Nephron progenitor cell (in vitro differentiated cells): ENCODE data around the gene TCF7L1.

ENCODE experiments used
- DNase-seq: peaks from one replicate; pipeline ENCODE4 v3.0.0; 2021
- H3K27ac Mint-ChIP-seq: 2 replicates; pipeline ENCODE4 v1.8.0; 2021; ENCODE audit warnings: mild to moderate bottlenecking, moderate library complexity, mixed read lengths
- H3K27me3 Mint-ChIP-seq: 2 replicates; pipeline ENCODE4 v1.8.0; 2021; ENCODE audit warnings: mild to moderate bottlenecking, low read depth, mixed read lengths; ENCODE audit not compliant: poor library complexity
- H3K36me3 Mint-ChIP-seq: 2 replicates; pipeline ENCODE4 v1.8.0; 2021; ENCODE audit warnings: low read depth, mixed read lengths
- H3K4me1 Mint-ChIP-seq: 2 replicates; pipeline ENCODE4 v1.8.0; 2021; ENCODE audit warnings: mixed read lengths
- H3K4me3 Mint-ChIP-seq: 2 replicates; pipeline ENCODE4 v1.8.0; 2021; ENCODE audit warnings: mild to moderate bottlenecking, moderate library complexity, mixed read lengths
- H3K9me3 Mint-ChIP-seq: 2 replicates; pipeline ENCODE4 v1.8.0; 2021; ENCODE audit warnings: mild to moderate bottlenecking, moderate library complexity, mixed read lengths
- TF ChIP-seq, protein P1 (sequence below): fragments of 200-600 bp; sonication (generic); IDR thresholded peaks from 2 replicates; pipeline ENCODE4 v1.5.0; 2021; ENCODE audit warnings: antibody characterized with exemption

Gene TCF7L1

DNA sequence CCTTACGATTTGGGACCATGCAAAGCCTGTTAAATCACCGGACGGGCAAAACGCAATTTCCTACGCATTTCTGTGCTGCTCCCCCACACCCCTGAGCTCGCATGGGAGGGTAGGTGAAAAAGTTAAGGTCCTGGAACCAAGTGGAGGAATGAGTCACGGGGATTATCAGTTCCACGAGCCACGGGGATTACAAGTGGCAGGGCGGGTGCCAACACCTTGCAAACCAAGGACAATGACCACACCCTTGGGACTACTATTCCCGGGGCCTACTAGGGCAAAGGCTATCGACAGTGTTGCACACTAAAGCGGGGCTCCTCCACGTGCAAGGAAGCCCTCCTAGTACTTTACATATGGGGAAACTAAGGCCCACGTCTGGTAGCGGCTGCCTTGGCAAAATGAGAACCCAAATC lies 220.7 kb downstream of the TCF7L1 start:
- Mint-ChIP-seq H3K9me3 (no peaks in the 10 kb centered on the region), H3K36me3 (peaks cover 26% of the 10 kb centered on the region), H3K27me3 (no peaks in the 10 kb centered on the region), H3K27ac (no peak overlapping the region), H3K4me3 (peak overlapping the region; percentile 98), H3K4me1 (peaks cover 30% of the 10 kb centered on the region)
- DNase-seq: no peak
- TF ChIP-seq, protein P1, sequence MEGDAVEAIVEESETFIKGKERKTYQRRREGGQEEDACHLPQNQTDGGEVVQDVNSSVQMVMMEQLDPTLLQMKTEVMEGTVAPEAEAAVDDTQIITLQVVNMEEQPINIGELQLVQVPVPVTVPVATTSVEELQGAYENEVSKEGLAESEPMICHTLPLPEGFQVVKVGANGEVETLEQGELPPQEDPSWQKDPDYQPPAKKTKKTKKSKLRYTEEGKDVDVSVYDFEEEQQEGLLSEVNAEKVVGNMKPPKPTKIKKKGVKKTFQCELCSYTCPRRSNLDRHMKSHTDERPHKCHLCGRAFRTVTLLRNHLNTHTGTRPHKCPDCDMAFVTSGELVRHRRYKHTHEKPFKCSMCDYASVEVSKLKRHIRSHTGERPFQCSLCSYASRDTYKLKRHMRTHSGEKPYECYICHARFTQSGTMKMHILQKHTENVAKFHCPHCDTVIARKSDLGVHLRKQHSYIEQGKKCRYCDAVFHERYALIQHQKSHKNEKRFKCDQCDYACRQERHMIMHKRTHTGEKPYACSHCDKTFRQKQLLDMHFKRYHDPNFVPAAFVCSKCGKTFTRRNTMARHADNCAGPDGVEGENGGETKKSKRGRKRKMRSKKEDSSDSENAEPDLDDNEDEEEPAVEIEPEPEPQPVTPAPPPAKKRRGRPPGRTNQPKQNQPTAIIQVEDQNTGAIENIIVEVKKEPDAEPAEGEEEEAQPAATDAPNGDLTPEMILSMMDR: no peak

DNA sequence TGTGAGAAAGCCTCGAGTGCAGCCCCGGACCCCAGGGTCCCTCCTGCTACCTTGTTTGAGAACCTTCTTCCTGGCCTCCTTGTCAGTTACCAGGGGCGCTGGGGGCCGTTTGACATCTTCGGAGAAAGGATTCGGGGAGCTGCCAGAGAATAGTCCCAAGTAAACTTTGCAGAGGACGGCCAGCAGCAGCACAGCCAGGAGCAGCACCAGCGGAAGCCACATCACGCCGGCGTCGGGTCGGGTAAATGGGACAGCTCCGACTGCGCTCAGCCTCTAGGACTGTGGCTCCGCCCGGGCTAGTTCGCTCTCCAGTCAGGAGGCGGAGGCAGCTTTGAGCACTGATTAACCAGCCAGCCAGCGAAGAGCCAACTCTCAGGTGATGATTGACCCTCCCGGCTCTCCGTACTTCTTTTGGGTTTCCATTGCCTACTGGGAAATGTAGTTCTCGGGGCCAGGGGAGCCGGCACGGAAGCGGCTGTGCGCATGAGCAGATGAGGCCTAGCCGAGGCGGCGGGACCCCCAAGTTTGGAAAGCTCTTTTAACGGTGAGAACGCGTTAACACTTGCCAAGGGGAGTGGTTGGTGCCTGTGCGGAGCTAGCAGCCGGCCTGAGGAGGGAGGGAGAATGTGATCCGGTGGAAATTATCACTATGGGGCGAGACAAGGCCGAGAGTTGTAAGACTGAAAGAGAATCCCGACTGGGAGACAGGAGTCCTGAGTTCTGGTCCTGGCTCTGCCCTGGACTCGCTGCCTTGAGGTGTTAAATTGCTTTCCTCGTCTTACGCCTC lies 221.3 kb downstream of the TCF7L1 start, which contains the start of the genes ELMOD3 and RETSAT:
Gene ELMOD3, plus strand, starts transcription at position 484 of the 787 bp plus-strand sequence. CDS start 2,430 bp downstream, outside the sequence.
Gene RETSAT, minus strand, starts transcription at position 243 of the 787 bp plus-strand sequence. Its CDS starts 21 bp downstream, at position 222.
- TF ChIP-seq, protein P1: no peak
- peak; percentile 94 for DNase-seq
- Mint-ChIP-seq H3K27ac (peak within 1 kb of the TSS; percentile 91), H3K4me1 (peaks cover 30% of the 10 kb centered on the region), H3K9me3 (no peaks in the 10 kb centered on the region), H3K27me3 (no peaks in the 10 kb centered on the region), H3K36me3 (peaks cover 23% of the 10 kb centered on the region), H3K4me3 (peak within 1 kb of the TSS; percentile 98)

DNA sequence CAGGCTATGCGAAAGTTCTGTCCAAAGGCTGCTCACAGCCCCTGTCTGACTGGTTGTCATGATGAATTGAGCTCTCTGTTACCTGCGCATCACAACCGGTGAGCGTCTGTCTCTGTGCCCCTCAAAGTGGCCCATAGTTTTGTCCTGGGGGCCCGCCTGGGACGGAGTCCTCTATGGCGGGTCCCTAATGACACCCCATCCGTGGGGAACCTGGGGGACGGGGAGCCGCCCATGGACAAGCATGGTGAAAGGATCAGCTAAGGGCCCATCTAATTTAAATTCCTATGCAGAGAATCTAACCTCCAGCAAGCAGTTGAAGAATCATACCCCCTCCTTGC lies 221.8 kb downstream of the TCF7L1 start:
- H3K4me1 Mint-ChIP-seq: peaks cover 30% of the 10 kb centered on the region
- no peaks in the 10 kb centered on the region for H3K9me3 Mint-ChIP-seq
- H3K4me3 Mint-ChIP-seq: peak overlapping the region; percentile 98
- H3K36me3 Mint-ChIP-seq: peaks cover 23% of the 10 kb centered on the region
- no peaks in the 10 kb centered on the region for H3K27me3 Mint-ChIP-seq
- DNase-seq: no peak
- TF ChIP-seq, protein P1: no peak
- peak overlapping the region; percentile 80 for H3K27ac Mint-ChIP-seq

DNA sequence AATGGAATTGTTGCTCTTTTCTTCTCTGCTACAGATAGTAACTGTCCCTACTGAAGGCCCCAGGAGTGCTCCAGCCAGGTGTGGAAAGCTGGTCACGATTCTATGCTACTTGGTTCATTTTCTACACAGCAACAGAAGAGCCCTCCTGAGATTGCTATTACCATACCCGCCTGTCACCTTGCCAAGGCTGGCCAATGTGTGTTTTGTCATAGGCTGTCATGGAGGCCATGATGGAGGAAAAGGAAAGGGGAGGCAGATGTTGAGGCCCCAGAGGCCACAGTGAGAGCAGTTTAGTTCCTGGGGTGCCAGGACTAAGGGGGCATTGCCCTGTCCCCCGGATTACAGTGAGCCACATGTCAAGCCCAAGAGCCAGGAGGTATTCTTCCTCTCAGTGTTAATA lies 222.3 kb downstream of the TCF7L1 start:
- no peak for DNase-seq
- no peak overlapping the region for H3K27ac Mint-ChIP-seq
- peak overlapping the region; percentile 98 for H3K4me3 Mint-ChIP-seq
- peaks cover 30% of the 10 kb centered on the region for H3K4me1 Mint-ChIP-seq
- peaks cover 19% of the 10 kb centered on the region for H3K36me3 Mint-ChIP-seq
- no peaks in the 10 kb centered on the region for H3K27me3 Mint-ChIP-seq
- no peaks in the 10 kb centered on the region for H3K9me3 Mint-ChIP-seq
- TF ChIP-seq, protein P1: no peak

DNA sequence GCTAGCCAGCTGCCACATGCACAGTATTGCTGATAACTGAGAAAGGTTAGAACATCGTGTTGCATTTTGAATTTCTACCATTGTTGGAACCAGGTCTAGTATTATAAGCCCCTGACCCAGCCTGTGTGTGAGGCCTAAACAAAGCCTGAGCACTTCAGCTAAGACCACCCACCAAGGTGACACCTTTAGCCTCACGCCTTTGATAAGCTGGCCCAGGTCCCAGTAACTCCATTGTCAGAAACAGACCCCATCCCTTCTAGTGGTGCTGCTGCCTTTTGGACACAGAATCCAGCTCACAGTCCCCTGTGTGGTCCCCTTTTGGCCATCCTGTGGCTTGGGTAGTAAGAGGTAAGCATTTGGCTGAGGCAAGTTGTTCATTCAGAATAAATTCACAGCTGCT lies 223.0 kb downstream of the TCF7L1 start:
- H3K4me3 Mint-ChIP-seq: no peak overlapping the region
- H3K9me3 Mint-ChIP-seq: no peaks in the 10 kb centered on the region
- peaks cover 13% of the 10 kb centered on the region for H3K36me3 Mint-ChIP-seq
- no peak for DNase-seq
- peaks cover 30% of the 10 kb centered on the region for H3K4me1 Mint-ChIP-seq
- TF ChIP-seq, protein P1: no peak
- H3K27ac Mint-ChIP-seq: no peak overlapping the region
- no peaks in the 10 kb centered on the region for H3K27me3 Mint-ChIP-seq

DNA sequence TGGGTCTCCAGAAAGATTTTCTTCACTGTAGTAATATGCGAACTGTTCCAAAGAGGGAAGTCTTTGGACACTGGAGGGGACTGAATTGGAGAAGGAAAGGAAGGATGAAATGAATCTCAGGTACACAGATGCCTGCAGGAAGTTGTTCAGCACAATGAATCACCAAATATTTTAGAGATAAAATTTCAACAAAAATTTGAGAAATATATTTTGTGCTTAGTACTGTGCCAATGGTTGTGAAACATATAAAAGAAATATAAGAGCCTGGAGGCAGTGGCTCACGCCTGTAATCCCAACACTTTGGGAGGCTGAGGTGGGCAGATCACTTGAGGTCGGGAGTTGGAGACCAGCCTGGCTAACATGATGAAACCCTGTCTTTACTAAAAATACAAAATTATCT lies 224.5 kb downstream of the TCF7L1 start:
- Mint-ChIP-seq H3K9me3 (no peaks in the 10 kb centered on the region), H3K4me1 (peaks cover 30% of the 10 kb centered on the region), H3K36me3 (peaks cover 21% of the 10 kb centered on the region), H3K27me3 (no peaks in the 10 kb centered on the region), H3K27ac (no peak overlapping the region), H3K4me3 (no peak overlapping the region)
- TF ChIP-seq, protein P1: no peak
- no peak for DNase-seq
